Hepatocyte (in vitro differentiated cells): Measurements from ENCODE around the gene PRDM12. TPM values are rescaled to one million over a fixed set of nuclear protein-coding genes. Genes with fewer than 3 reads are reported as not detected.
A peak's percentile ranks its signal among the peaks of the same experiment; 100 is the strongest.

ENCODE experiments used
- DNase-seq: peaks from one replicate; pipeline ENCODE4 v3.0.0-alpha.2; 2016; ENCODE audit warnings: low spot score
- H2AFZ ChIP-seq: fragments of 200-600 bp; sonication (generic); 2 replicates; pipeline ENCODE4 v1.6.0; 2016; ENCODE audit warnings: antibody characterized with exemption, mild to moderate bottlenecking
- H3K27ac ChIP-seq: fragments of 200-600 bp; sonication (generic); 2 replicates; pipeline ENCODE4 v1.5.1; 2016; ENCODE audit warnings: mild to moderate bottlenecking
- H3K27me3 ChIP-seq: fragments of 200-600 bp; sonication (generic); 2 replicates; pipeline ENCODE4 v1.6.1; 2016
- H3K36me3 ChIP-seq: fragments of 200-600 bp; sonication (generic); replicated peaks from 2 replicates; pipeline ENCODE4 v1.5.1; 2016; ENCODE audit warnings: low read depth; ENCODE audit not compliant: insufficient read depth
- H3K4me1 ChIP-seq: fragments of 200-600 bp; sonication (generic); 2 replicates; pipeline ENCODE4 v1.5.1; 2016; ENCODE audit warnings: mild to moderate bottlenecking, moderate library complexity; ENCODE audit not compliant: insufficient read depth
- H3K4me2 ChIP-seq: fragments of 200-600 bp; sonication (generic); 2 replicates; pipeline ENCODE4 v1.6.0; 2016
- H3K4me3 ChIP-seq: fragments of 200-600 bp; sonication (generic); 2 replicates; pipeline ENCODE4 v1.5.1; 2016; ENCODE audit warnings: mild to moderate bottlenecking
- H3K79me2 ChIP-seq: fragments of 200-600 bp; sonication (generic); 2 replicates; pipeline ENCODE4 v1.6.0; 2017; ENCODE audit warnings: mild to moderate bottlenecking
- H3K9me2 ChIP-seq: fragments of 200-600 bp; sonication (generic); replicated peaks from 2 replicates; pipeline ENCODE4 v1.6.0; 2017; ENCODE audit warnings: mild to moderate bottlenecking; ENCODE audit not compliant: insufficient read depth
- H3K9me3 ChIP-seq: fragments of 200-600 bp; sonication (generic); 2 replicates; pipeline ENCODE4 v1.5.1; 2016; ENCODE audit warnings: low read depth, mild to moderate bottlenecking
- H4K20me1 ChIP-seq: fragments of 200-600 bp; sonication (generic); 2 replicates; pipeline ENCODE4 v1.6.0; 2016; ENCODE audit warnings: mild to moderate bottlenecking; ENCODE audit not compliant: insufficient read depth, poor library complexity, severe bottlenecking
- EZH2 ChIP-seq: fragments of 200-600 bp; sonication (generic); IDR thresholded peaks from 2 replicates; pipeline ENCODE4 v1.6.1; 2016; ENCODE audit warnings: antibody characterized with exemption, mild to moderate bottlenecking, borderline replicate concordance
- EZH2phosphoT487 ChIP-seq: fragments of 200-600 bp; sonication (generic); IDR thresholded peaks from one replicate; pipeline ENCODE4 v1.6.1; 2018; ENCODE audit warnings: antibody characterized with exemption, mild to moderate bottlenecking, low read depth, moderate library complexity; ENCODE audit not compliant: unreplicated experiment, severe bottlenecking
- WGBS: methylation state at CpG from one replicate; pipeline ENCODE4 v1.1.6; 2016; ENCODE audit warnings: low lambda C conversion rate; ENCODE audit errors: missing lambda C conversion rate; 5-methylcytosine and 5-hydroxymethylcytosine counted together
- polyA plus RNA-seq: library from polyadenylated mRNA; unstranded; fragments of >200 nt; fragmentation: Nextera tagmentation; extraction: Ambion mirVana; gene quantifications from 2 replicates; pipeline ENCODE4 v1.2.1, GENCODE V29; 2016
- total RNA-seq: library from RNA; depleted of rRNA; stranded (reverse); fragments of >200 nt; gene quantifications from 2 replicates; pipeline ENCODE4 v1.2.3, GENCODE V29; 2014
- TF ChIP-seq, protein P1 (sequence below): fragments of 200-600 bp; sonication (generic); IDR thresholded peaks from 2 replicates; pipeline ENCODE4 v1.5.1; 2016; ENCODE audit warnings: antibody characterized with exemption, mild to moderate bottlenecking; ENCODE audit not compliant: poor library complexity

The PRDM12 gene
- total and polyA plus RNA-seq, 2 experiments from 2014 or later, result not detected

GRCh38 chr9:130658893-130659698, 5.3 kb upstream of the PRDM12 start:
- Histone ChIP-seq H3K4me1 (peaks cover 17% of the 10 kb centered on the region), H3K9me2 (no peaks in the 10 kb centered on the region), H3K27me3 (peaks cover 96% of the 10 kb centered on the region), H3K4me3 (no peak overlapping the region), H3K36me3 (no peaks in the 10 kb centered on the region), H3K79me2 (no peaks in the 10 kb centered on the region), H4K20me1 (no peaks in the 10 kb centered on the region), H2AFZ (no peak overlapping the region), H3K9me3 (no peaks in the 10 kb centered on the region), H3K4me2 (peak overlapping the region; percentile 85), H3K27ac (no peak overlapping the region)
- TF ChIP-seq, protein P1, sequence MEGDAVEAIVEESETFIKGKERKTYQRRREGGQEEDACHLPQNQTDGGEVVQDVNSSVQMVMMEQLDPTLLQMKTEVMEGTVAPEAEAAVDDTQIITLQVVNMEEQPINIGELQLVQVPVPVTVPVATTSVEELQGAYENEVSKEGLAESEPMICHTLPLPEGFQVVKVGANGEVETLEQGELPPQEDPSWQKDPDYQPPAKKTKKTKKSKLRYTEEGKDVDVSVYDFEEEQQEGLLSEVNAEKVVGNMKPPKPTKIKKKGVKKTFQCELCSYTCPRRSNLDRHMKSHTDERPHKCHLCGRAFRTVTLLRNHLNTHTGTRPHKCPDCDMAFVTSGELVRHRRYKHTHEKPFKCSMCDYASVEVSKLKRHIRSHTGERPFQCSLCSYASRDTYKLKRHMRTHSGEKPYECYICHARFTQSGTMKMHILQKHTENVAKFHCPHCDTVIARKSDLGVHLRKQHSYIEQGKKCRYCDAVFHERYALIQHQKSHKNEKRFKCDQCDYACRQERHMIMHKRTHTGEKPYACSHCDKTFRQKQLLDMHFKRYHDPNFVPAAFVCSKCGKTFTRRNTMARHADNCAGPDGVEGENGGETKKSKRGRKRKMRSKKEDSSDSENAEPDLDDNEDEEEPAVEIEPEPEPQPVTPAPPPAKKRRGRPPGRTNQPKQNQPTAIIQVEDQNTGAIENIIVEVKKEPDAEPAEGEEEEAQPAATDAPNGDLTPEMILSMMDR, result no peak
- TF ChIP-seq EZH2 (peak; percentile 92), EZH2phosphoT487 (no peak)
- DNase-seq, result no peak
- 21% methylated on average over 34 of the region's 52 CpGs for WGBS

DNA sequence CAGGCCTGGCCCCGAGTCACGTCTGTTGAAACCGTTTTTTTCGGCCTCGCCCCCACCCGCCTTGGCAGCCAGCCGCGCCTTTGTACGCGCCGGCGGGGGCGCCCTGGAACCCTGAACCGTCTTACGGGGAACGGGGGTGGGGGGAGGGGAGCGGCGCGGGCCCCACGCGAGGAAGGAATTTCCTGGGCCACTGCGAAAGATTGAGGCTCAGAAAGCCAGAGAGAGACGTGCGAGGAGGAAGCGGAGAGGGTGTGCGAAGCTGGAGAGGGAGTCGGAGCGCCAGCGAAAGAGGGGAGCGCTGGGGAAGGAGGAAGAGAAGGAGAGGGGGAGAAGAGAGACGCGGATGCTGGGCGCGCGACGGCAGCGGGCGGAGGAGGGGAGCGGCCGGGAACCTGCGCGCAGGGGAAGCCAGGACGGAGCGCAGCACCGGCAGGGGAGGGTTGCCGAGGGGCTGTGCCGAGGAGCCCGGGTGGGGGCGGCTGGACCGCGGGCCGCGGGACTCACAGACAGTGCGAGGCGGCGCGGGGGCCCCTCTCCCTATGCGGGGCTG, 4.6 kb upstream of the PRDM12 start:
- Histone ChIP-seq H3K4me2 (peak overlapping the region; percentile 85), H4K20me1 (no peaks in the 10 kb centered on the region), H3K79me2 (no peaks in the 10 kb centered on the region), H2AFZ (no peak overlapping the region), H3K9me2 (no peaks in the 10 kb centered on the region), H3K27ac (no peak overlapping the region), H3K4me1 (peaks cover 17% of the 10 kb centered on the region), H3K27me3 (peaks cover 98% of the 10 kb centered on the region), H3K4me3 (no peak overlapping the region), H3K36me3 (no peaks in the 10 kb centered on the region), H3K9me3 (no peaks in the 10 kb centered on the region)
- no peak for DNase-seq
- TF ChIP-seq EZH2phosphoT487, result peak; percentile 91
- TF ChIP-seq, protein P1, result no peak
- peak; percentile 98 for TF ChIP-seq EZH2
- under 1% methylated on average over 22 of the region's 58 CpGs for WGBS

DNA sequence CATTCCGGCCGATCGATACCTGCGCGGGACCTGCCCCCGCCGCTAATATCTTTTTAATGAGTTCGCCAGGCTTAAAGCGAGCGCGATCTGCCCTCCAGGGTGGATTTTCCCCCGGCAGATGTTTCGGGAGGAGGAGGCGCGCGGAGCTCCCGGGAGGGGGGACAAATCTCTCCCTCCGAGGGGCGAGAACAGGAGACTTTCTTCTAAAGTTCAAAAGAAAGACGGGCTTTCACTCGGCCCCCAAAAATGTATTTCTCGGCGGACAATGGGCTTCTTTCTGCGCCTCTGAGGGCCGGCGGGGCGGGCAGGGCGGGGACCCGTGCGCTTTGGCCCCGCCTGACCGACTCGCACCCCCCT, 4.1 kb upstream of the PRDM12 start:
- Histone ChIP-seq H3K9me3 (no peaks in the 10 kb centered on the region), H3K79me2 (no peaks in the 10 kb centered on the region), H2AFZ (peak overlapping the region; percentile 71), H3K27ac (no peak overlapping the region), H3K27me3 (peaks cover 96% of the 10 kb centered on the region), H4K20me1 (no peaks in the 10 kb centered on the region), H3K4me2 (peak overlapping the region; percentile 85), H3K9me2 (no peaks in the 10 kb centered on the region), H3K36me3 (no peaks in the 10 kb centered on the region), H3K4me1 (peaks cover 18% of the 10 kb centered on the region), H3K4me3 (no peak overlapping the region)
- TF ChIP-seq, protein P1, result no peak
- TF ChIP-seq EZH2phosphoT487, result peak; percentile 91
- peak; percentile 45 for TF ChIP-seq EZH2
- WGBS, result 2% methylated on average over 16 of the region's 33 CpGs
- no peak for DNase-seq
